CD4-positive, alpha-beta T cell treated with Interleukin-10 for 1 hour (primary cell): ENCODE measurements around the gene C10orf71.

ENCODE experiments used
- DNase-seq: peaks from one replicate; pipeline ENCODE4 v3.0.0-alpha.2; 2020

The C10orf71 gene

GRCh38 chr10:49296836-49297235 is 2.1 kb upstream of the C10orf71 start:
- no peak for DNase-seq

- DNase-seq, result no peak
These were observed 926 bp upstream of the C10orf71 start for GRCh38 chr10:49297818-49298670.

- no peak for DNase-seq
These were observed 343 bp upstream of the C10orf71 start for GRCh38 chr10:49298671-49298982.

- DNase-seq, result no peak
These were observed 808 bp downstream of the C10orf71 start for GRCh38 chr10:49299816-49300139.

- DNase-seq, result no peak
These were observed 1.4 kb downstream of the C10orf71 start for GRCh38 chr10:49300140-49300974.

GRCh38 chr10:49301302-49301701 is 2.3 kb downstream of the C10orf71 start:
- DNase-seq, result no peak

- no peak for DNase-seq
These were observed 3.1 kb downstream of the C10orf71 start for GRCh38 chr10:49302088-49302487.

- DNase-seq, result no peak
These were observed 4.7 kb downstream of the C10orf71 start for GRCh38 chr10:49303711-49304110.

- DNase-seq, result no peak
These were observed 5.2 kb downstream of the C10orf71 start for GRCh38 chr10:49304137-49304536.

- no peak for DNase-seq
These were observed 9.0 kb downstream of the C10orf71 start for GRCh38 chr10:49307921-49308320.

- DNase-seq, result no peak
These were observed 9.9 kb downstream of the C10orf71 start for GRCh38 chr10:49308881-49309280.

GRCh38 chr10:49309691-49310411 is 10.9 kb downstream of the C10orf71 start:
- peak; percentile 23 for DNase-seq

GRCh38 chr10:49310460-49310859 is 11.5 kb downstream of the C10orf71 start:
- no peak for DNase-seq

GRCh38 chr10:49310901-49311554 is 12.1 kb downstream of the C10orf71 start:
- no peak for DNase-seq

GRCh38 chr10:49311555-49312236 is 12.7 kb downstream of the C10orf71 start:
- no peak for DNase-seq

GRCh38 chr10:49312246-49312869 is 13.4 kb downstream of the C10orf71 start:
- no peak for DNase-seq

- no peak for DNase-seq
These were observed 14.6 kb downstream of the C10orf71 start for GRCh38 chr10:49313501-49314070.

- DNase-seq, result no peak
These were observed 15.8 kb downstream of the C10orf71 start for GRCh38 chr10:49314806-49315205.

GRCh38 chr10:49318028-49318427 is 19.1 kb downstream of the C10orf71 start:
- no peak for DNase-seq

- no peak for DNase-seq
These were observed 19.8 kb downstream of the C10orf71 start for GRCh38 chr10:49318755-49319154.

- DNase-seq, result no peak
These were observed 20.2 kb downstream of the C10orf71 start for GRCh38 chr10:49319206-49319605.

- no peak for DNase-seq
These were observed 21.2 kb downstream of the C10orf71 start for GRCh38 chr10:49320191-49320590.
